GM23248 (cell line): ENCODE data around the gene SLC25A26. TPM values are rescaled to one million over a fixed set of nuclear protein-coding genes. Genes with fewer than 3 reads are reported as not detected.

ENCODE experiments used
- DNase-seq: peaks from one replicate; pipeline ENCODE4 v3.0.0-alpha.2; 2015
- H2AFZ ChIP-seq: fragments of 200-600 bp; sonication (generic); 2 replicates; pipeline ENCODE4 v1.6.1; 2016; ENCODE audit warnings: antibody characterized with exemption
- H3F3A ChIP-seq: fragments of 200-600 bp; sonication (generic); 2 replicates; pipeline ENCODE4 v1.6.1; 2016; ENCODE audit warnings: mild to moderate bottlenecking, antibody characterized with exemption, mixed run types; ENCODE audit not compliant: insufficient read depth
- H3K27ac ChIP-seq: fragments of 200-600 bp; sonication (generic); 2 replicates; pipeline ENCODE4 v1.5.1; 2016; ENCODE audit warnings: mild to moderate bottlenecking
- H3K27me3 ChIP-seq: fragments of 200-600 bp; sonication (generic); replicated peaks from 2 replicates; pipeline ENCODE4 v1.6.1; 2016; ENCODE audit warnings: mild to moderate bottlenecking; ENCODE audit not compliant: insufficient read depth
- H3K36me3 ChIP-seq: fragments of 200-600 bp; sonication (generic); 2 replicates; pipeline ENCODE4 v1.6.1; 2016; ENCODE audit warnings: low read depth, mild to moderate bottlenecking
- H3K4me1 ChIP-seq: fragments of 200-600 bp; sonication (generic); 2 replicates; pipeline ENCODE4 v1.6.1; 2016; ENCODE audit warnings: mild to moderate bottlenecking; ENCODE audit not compliant: insufficient read depth
- H3K4me2 ChIP-seq: fragments of 200-600 bp; sonication (generic); one replicate; pipeline ENCODE4 v1.6.1; 2016; ENCODE audit warnings: mild to moderate bottlenecking; ENCODE audit not compliant: unreplicated experiment
- H3K4me3 ChIP-seq: fragments of 200-600 bp; sonication (generic); 2 replicates; pipeline ENCODE4 v1.5.1; 2016; ENCODE audit warnings: mild to moderate bottlenecking
- H3K79me2 ChIP-seq: fragments of 200-600 bp; sonication (generic); 2 replicates; pipeline ENCODE4 v1.6.1; 2016; ENCODE audit warnings: mild to moderate bottlenecking; ENCODE audit not compliant: insufficient read depth
- H3K9ac ChIP-seq: fragments of 200-600 bp; sonication (generic); 2 replicates; pipeline ENCODE4 v1.6.1; 2016; ENCODE audit warnings: mild to moderate bottlenecking
- H3K9me2 ChIP-seq: fragments of 200-600 bp; sonication (generic); 2 replicates; pipeline ENCODE4 v1.6.1; 2016; ENCODE audit warnings: mixed run types, mild to moderate bottlenecking, moderate library complexity; ENCODE audit not compliant: insufficient read depth
- H3K9me3 ChIP-seq: fragments of 200-600 bp; sonication (generic); one replicate; pipeline ENCODE4 v1.6.1; 2017; ENCODE audit warnings: low read depth
- H4K20me1 ChIP-seq: fragments of 200-600 bp; sonication (generic); 2 replicates; pipeline ENCODE4 v1.6.0; 2016; ENCODE audit not compliant: insufficient read depth
- EZH2 ChIP-seq: fragments of 200-600 bp; sonication (generic); IDR thresholded peaks from 2 replicates; pipeline ENCODE4 v1.6.1; 2018; ENCODE audit warnings: antibody characterized with exemption, mild to moderate bottlenecking; ENCODE audit not compliant: insufficient read depth, poor library complexity, severe bottlenecking
- EZH2phosphoT487 ChIP-seq: fragments of 200-600 bp; sonication (generic); IDR thresholded peaks from 2 replicates; pipeline ENCODE4 v1.6.1; 2018; ENCODE audit warnings: antibody characterized with exemption, moderate library complexity, mild to moderate bottlenecking, low read depth; ENCODE audit not compliant: insufficient read depth
- WGBS, 2 experiments: methylation state at CpG; one replicate each; pipeline ENCODE4 v1.1.6; 2015 to 2017; ENCODE audit warnings: low lambda C conversion rate in 2 of 2, low coverage in 1 of 2; ENCODE audit errors: missing lambda C conversion rate in 2 of 2; 5-methylcytosine and 5-hydroxymethylcytosine counted together
- in situ Hi-C: fragments of 300-500 bp; cut with MboI; formaldehyde crosslinking; loops from 2 replicates; pipeline ENCODE4 v1.15.0; 2020
- polyA plus RNA-seq: library from polyadenylated mRNA; unstranded; fragments of >200 nt; fragmentation: Nextera tagmentation; extraction: Ambion mirVana; gene quantifications from 2 replicates; pipeline ENCODE4 v1.2.1, GENCODE V29; 2016
- total RNA-seq: library from RNA; depleted of rRNA; stranded (reverse); fragments of >200 nt; shearing (Covaris generic); gene quantifications from 2 replicates; pipeline ENCODE4 v1.2.3, GENCODE V29; 2014

SLC25A26 gene
- total and polyA plus RNA-seq, 2 experiments from 2014 or later = 25.2 to 26.9 TPM

DNA sequence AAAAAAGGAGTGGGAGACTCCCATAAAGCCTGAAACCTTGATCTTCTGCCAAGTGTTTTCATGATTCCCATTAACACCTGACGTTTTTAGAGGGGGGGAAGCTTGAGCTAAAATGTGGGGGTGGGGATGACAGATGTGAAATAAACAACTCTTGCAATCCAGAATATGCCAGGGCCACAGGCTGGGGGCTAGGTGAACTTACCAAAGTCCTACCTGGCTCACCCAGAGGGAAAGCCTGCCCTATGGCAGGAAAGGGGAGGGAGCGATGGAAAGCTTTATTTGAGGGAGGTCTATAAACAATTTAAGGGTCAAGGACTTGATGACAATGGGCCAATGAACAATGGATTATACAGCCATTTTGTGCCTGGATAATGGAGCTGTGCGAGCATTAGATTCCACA is 171.7 kb downstream of the SLC25A26 start:
- Histone ChIP-seq H3K9me2 (no peaks in the 10 kb centered on the region), H3K27me3 (no peaks in the 10 kb centered on the region), H2AFZ (no peak overlapping the region), H3K9me3 (no peaks in the 10 kb centered on the region), H3K4me1 (peaks cover 18% of the 10 kb centered on the region), H3K9ac (no peak overlapping the region), H3K4me3 (no peak overlapping the region), H3F3A (peaks cover 6% of the 10 kb centered on the region; the same call in 1 of the 2 replicates), H3K36me3 (no peaks in the 10 kb centered on the region; the same call in 1 of the 2 replicates), H4K20me1 (no peaks in the 10 kb centered on the region), H3K4me2 (no peak overlapping the region), H3K27ac (no peak overlapping the region), H3K79me2 (no peaks in the 10 kb centered on the region)
- no peak for DNase-seq
- TF ChIP-seq EZH2 (no peak), EZH2phosphoT487 (no peak)
- in situ Hi-C loops = no loop called here
- WGBS, 2 experiments = 80 to 81% methylated on average over 3 of the region's 3 CpGs

DNA sequence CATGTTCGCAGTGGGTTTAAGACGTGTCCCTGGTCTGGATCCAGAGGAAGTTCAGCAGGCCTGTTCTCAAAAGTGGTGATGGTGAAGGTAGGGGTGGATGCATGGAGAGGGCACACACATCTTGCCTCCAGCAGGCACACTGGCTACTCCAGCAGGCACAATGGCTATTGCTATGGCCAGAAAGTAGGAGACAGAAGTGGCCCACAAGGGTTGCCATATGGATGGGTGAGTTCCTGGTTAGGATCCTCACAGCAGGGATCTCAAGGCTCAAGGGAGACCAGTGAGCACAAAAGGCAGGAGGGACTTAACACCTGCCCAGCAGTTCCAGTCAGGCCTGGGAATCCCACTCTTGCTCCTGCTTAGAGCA is 172.1 kb downstream of the SLC25A26 start:
- H3K4me3 ChIP-seq = no peak overlapping the region
- no peaks in the 10 kb centered on the region for H3K79me2 ChIP-seq
- 91 to 97% methylated on average over 2 of the region's 2 CpGs for WGBS, 2 experiments
- no peaks in the 10 kb centered on the region for H3K27me3 ChIP-seq
- H3K9me3 ChIP-seq = no peaks in the 10 kb centered on the region
- no peak overlapping the region for H2AFZ ChIP-seq
- H3K36me3 ChIP-seq = no peaks in the 10 kb centered on the region; the same call in 1 of the 2 replicates
- no peak for TF ChIP-seq EZH2phosphoT487
- TF ChIP-seq EZH2 = no peak
- H3K9ac ChIP-seq = no peak overlapping the region
- DNase-seq = no peak
- H3K4me1 ChIP-seq = peaks cover 18% of the 10 kb centered on the region
- H3K9me2 ChIP-seq = no peaks in the 10 kb centered on the region
- H3K27ac ChIP-seq = no peak overlapping the region
- H3K4me2 ChIP-seq = no peak overlapping the region
- H4K20me1 ChIP-seq = no peaks in the 10 kb centered on the region
- H3F3A ChIP-seq = peaks cover 6% of the 10 kb centered on the region; the same call in 1 of the 2 replicates
- in situ Hi-C loops = no loop called here

DNA sequence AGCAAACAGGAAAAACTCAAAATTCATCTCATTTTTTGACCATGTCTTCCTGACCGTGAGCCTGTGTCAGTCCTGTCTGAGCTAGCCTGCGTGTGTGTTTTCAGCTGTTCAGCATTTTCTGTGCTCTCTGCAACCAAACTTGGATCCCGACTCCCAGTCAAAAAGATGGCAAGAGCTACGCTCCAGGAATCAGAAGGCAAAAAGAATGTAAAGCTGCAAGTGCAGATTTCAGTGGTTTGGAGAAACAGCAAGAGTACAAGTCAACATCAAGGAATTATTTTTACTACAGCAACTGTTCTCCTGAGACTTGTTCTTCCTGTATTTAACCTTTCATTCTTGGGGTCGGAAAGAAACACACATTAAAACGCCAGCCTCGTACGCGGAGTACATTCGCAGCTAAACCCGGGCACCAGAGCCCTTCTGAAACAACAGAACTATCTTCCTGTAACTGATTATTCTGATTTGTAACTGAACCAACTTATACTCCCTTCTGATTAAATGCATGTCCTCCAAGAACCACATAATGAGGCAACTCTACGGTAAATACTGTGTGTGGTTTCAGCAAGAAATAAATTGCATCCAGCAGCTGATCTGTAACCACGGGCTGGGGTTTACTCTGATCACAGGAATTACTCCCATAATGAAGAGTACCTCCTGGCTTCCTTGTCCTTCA is 172.7 kb downstream of the SLC25A26 start:
- peaks cover 6% of the 10 kb centered on the region; the same call in 1 of the 2 replicates for H3F3A ChIP-seq
- H4K20me1 ChIP-seq = no peaks in the 10 kb centered on the region
- peaks cover 18% of the 10 kb centered on the region for H3K4me1 ChIP-seq
- 55 to 63% methylated on average over 13 of the region's 13 CpGs for WGBS, 2 experiments
- H3K9ac ChIP-seq = no peak overlapping the region
- TF ChIP-seq EZH2phosphoT487 (no peak), EZH2 (no peak)
- no peak overlapping the region for H2AFZ ChIP-seq
- no peak overlapping the region for H3K27ac ChIP-seq
- DNase-seq = peak; percentile 10
- no peaks in the 10 kb centered on the region; the same call in 1 of the 2 replicates for H3K36me3 ChIP-seq
- no peaks in the 10 kb centered on the region for H3K27me3 ChIP-seq
- in situ Hi-C loops = no loop called here
- no peaks in the 10 kb centered on the region for H3K9me3 ChIP-seq
- no peak overlapping the region for H3K4me2 ChIP-seq
- H3K4me3 ChIP-seq = no peak overlapping the region
- H3K79me2 ChIP-seq = no peaks in the 10 kb centered on the region
- no peaks in the 10 kb centered on the region for H3K9me2 ChIP-seq

DNA sequence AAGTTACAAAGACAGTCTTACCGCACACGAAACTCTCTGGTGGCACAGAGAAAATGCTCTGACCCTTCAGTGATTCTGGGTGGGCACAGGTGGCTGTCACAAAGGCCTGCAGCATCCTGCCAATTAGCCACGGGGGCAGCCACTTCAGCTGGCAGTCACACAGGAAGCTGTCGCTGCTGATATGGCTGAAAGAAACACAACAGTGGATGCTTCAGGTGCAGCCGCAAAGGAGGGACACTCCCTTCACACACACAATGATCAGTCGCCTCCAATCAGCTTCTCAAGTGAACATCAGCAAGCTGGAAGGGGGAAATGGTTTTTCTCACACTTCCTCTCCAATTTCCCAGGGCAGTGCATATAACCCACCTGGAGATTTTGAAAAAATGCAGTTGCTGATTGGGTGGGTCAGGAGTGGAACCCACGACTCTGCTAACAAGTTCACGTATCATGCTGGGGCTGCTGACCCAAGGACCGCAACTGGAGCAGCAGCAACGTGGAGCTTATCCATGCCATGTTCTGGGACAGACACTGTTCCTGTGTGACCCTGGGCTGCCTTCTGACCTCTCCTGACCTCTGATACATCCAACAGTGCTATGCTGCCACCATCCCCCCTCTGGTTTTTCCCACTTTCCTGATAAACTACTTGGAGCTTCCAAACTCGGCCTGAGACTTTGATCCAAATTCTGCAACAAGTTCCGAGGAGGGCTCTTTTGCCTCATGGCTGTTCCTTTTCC is 173.4 kb downstream of the SLC25A26 start:
- Histone ChIP-seq H3F3A (peaks cover 6% of the 10 kb centered on the region; the same call in 1 of the 2 replicates), H3K27ac (peak overlapping the region; percentile 13; the same call in 1 of the 2 replicates), H3K9me3 (no peaks in the 10 kb centered on the region), H3K27me3 (no peaks in the 10 kb centered on the region), H3K4me3 (peak overlapping the region; percentile 39; the same call in 1 of the 2 replicates), H3K79me2 (no peaks in the 10 kb centered on the region), H3K9me2 (no peaks in the 10 kb centered on the region), H3K36me3 (no peaks in the 10 kb centered on the region; the same call in 1 of the 2 replicates), H3K4me2 (peak overlapping the region; percentile 55), H4K20me1 (no peaks in the 10 kb centered on the region), H2AFZ (peak overlapping the region; percentile 53; the same call in 1 of the 2 replicates), H3K9ac (no peak overlapping the region), H3K4me1 (peaks cover 18% of the 10 kb centered on the region)
- TF ChIP-seq EZH2 = no peak
- no peak for TF ChIP-seq EZH2phosphoT487
- WGBS, 2 experiments = 77 to 82% methylated on average over 12 of the region's 12 CpGs
- in situ Hi-C loops = no loop called here
- DNase-seq = no peak
